ENCODE data around the gene ACAD8. TPM values are rescaled to one million over a fixed set of nuclear protein-coding genes. Genes with fewer than 3 reads are reported as not detected.

Gene ACAD8
- total and polyA plus RNA-seq, 10 donors, result 15.7 to 37.5 (median 27.2) TPM

DNA sequence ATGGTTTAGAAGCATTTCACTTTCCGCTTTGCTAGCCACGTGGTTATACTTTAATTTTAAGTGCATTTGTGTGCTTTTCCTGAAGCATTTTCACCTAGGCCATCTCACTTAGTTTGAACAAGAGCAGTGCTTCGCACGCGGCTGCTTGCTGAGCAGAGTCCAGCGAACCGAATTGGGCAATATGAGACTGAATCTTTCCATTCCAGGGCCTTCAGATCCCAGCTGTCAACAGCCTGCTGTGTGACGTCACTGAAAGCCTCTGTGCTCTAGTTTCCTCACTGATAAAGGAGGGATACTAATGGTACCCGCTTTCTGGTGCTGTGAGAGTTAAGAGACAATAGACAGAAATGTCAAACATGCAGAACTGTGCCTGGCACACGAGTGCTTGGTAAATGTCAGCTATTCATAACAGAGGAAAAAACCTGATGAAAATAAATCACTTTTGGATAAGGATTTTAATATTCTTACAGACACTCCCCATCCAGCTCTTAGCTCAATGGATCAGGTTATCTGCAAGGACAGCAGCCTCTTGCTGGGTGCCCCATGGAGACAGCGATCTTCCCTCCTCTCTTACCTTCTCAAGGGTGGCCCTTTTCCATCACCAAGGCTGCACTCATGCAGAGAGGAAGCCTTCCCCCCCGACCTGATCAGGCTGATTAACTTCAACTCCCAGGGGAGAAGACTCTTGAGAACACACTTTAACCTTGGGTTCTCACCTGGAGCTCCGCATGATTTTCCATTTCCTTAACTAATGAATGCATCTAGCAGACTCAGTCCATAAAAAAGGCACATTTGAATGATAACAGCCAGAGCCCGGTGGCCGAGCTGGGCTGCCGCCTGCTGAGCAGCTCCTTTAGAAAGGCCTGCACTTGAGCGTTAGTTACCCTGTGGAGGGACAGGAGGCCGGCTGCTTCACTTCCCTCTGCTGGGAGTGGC lies 19.3 kb downstream of the ACAD8 start:
- peaks cover 0 to 84% (median 67%) of the 10 kb centered on the region in 7 donors for H3K27me3 ChIP-seq (replicated peaks in 1 of 7)
- TF ChIP-seq POLR2AphosphoS5 (IDR thresholded peaks at IDR 0.05) (no peak), POLR2A (IDR thresholded peaks at IDR 0.05) (no peak)
- TF ChIP-seq, protein P1, sequence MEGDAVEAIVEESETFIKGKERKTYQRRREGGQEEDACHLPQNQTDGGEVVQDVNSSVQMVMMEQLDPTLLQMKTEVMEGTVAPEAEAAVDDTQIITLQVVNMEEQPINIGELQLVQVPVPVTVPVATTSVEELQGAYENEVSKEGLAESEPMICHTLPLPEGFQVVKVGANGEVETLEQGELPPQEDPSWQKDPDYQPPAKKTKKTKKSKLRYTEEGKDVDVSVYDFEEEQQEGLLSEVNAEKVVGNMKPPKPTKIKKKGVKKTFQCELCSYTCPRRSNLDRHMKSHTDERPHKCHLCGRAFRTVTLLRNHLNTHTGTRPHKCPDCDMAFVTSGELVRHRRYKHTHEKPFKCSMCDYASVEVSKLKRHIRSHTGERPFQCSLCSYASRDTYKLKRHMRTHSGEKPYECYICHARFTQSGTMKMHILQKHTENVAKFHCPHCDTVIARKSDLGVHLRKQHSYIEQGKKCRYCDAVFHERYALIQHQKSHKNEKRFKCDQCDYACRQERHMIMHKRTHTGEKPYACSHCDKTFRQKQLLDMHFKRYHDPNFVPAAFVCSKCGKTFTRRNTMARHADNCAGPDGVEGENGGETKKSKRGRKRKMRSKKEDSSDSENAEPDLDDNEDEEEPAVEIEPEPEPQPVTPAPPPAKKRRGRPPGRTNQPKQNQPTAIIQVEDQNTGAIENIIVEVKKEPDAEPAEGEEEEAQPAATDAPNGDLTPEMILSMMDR (IDR thresholded peaks at IDR 0.05 in 8 of 11, conservative IDR thresholded peaks at IDR 0.05 in 3 of 11), result no peak

GRCh38 chr11:134273317-134273712 lies 19.9 kb downstream of the ACAD8 start:
- no peak for TF ChIP-seq POLR2A (IDR thresholded peaks at IDR 0.05)
- TF ChIP-seq, protein P1 (IDR thresholded peaks at IDR 0.05 in 8 of 11, conservative IDR thresholded peaks at IDR 0.05 in 3 of 11), result no peak
- TF ChIP-seq POLR2AphosphoS5 (IDR thresholded peaks at IDR 0.05), result no peak
- no peak for DNase-seq
- 41 to 57% (median 47%) methylated on average over 3 of the region's 3 CpGs for WGBS, 5 donors
- intact Hi-C loops (cut with DNase I; ENCODE audit: low total_unique reads), result no loop called here
- Histone ChIP-seq H3K36me3 (no peaks in the 10 kb centered on the region), H3K4me1 (peaks cover 17 to 46% (median 26%) of the 10 kb centered on the region in 6 donors), H3K27me3 (replicated peaks in 1 of 7) (peaks cover 4 to 90% (median 73%) of the 10 kb centered on the region in 7 donors), H3K4me3 (no peak overlapping the region), H3K27ac (no peak overlapping the region), H3K9me3 (peaks cover 0 to 6% (median under 1%) of the 10 kb centered on the region in 8 donors)

More for the DNA sequence above, 19.3 kb downstream of the ACAD8 start:
- 38 to 45% (median 44%) methylated on average over 18 of the region's 18 CpGs for WGBS, 5 donors
- no peak overlapping the region for H3K27ac ChIP-seq
- no peaks in the 10 kb centered on the region for H3K9me3 ChIP-seq
- intact Hi-C loops (cut with DNase I; ENCODE audit: low total_unique reads), result no loop called here
- H3K36me3 ChIP-seq, result no peaks in the 10 kb centered on the region
- no peak overlapping the region for H3K4me3 ChIP-seq
- H3K4me1 ChIP-seq, result peaks cover 17 to 44% (median 25%) of the 10 kb centered on the region in 6 donors
- DNase-seq, result no peak

- Histone ChIP-seq H3K4me3 (peak overlapping the region in 3 of 8 donors; percentile 51 to 76 (median 52)), H3K4me1 (peaks cover 17 to 43% (median 26%) of the 10 kb centered on the region in 6 donors), H3K9me3 (peaks cover 0 to 10% (median 2%) of the 10 kb centered on the region in 8 donors), H3K27ac (peak overlapping the region in 1 of 8 donors; percentile 5), H3K27me3 (replicated peaks in 1 of 7) (peaks cover 4 to 96% (median 72%) of the 10 kb centered on the region in 7 donors), H3K36me3 (no peaks in the 10 kb centered on the region)
- intact Hi-C loops (cut with DNase I; ENCODE audit: low total_unique reads), result no loop called here
- TF ChIP-seq, protein P1 (IDR thresholded peaks at IDR 0.05 in 8 of 11, conservative IDR thresholded peaks at IDR 0.05 in 3 of 11), result no peak
- TF ChIP-seq POLR2A (IDR thresholded peaks at IDR 0.05), result no peak
- no peak for TF ChIP-seq POLR2AphosphoS5 (IDR thresholded peaks at IDR 0.05)
- DNase-seq, result no peak
- 18 to 31% (median 23%) methylated on average over 5 of the region's 5 CpGs for WGBS, 5 donors
These were observed 21.8 kb downstream of the ACAD8 start for GRCh38 chr11:134275188-134275533.

Data from spleen (tissue), 11 donors.